Endothelial cell of umbilical vein (primary cell): Measurements from ENCODE around the gene PHOSPHO1. TPM values are rescaled to one million over a fixed set of nuclear protein-coding genes. Genes with fewer than 3 reads are reported as not detected.
A peak's percentile ranks its signal among the peaks of the same experiment; 100 is the strongest.

Source experiments
- BruUV-seq: library from RNA; stranded (reverse); fragments of 400-500 nt; replicated peaks from 2 replicates; lab custom pipeline; 2021; lab: Mats Ljungman, UMichigan
- CTCF ChIA-PET: fragments of 300-600, 350-600 bp; sonication (Branson Sonifier 250); formaldehyde crosslinking; loops from one replicate; lab custom pipeline; 2021; ENCODE audit warnings: antibody characterized with exemption, inconsistent platforms; lab: Charles Lee
- POLR2A ChIA-PET: fragments of 300-600, 350-600 bp; sonication (Branson Sonifier 250); formaldehyde crosslinking; loops from one replicate; lab custom pipeline; 2021; ENCODE audit warnings: antibody characterized with exemption, inconsistent platforms; lab: Charles Lee
- DNase-seq: peaks from one replicate; pipeline ENCODE4 v3.0.0-alpha.2; 2011; ENCODE audit warnings: low read depth, low spot score
- FAIRE-seq: peaks from 2 replicates; lab custom pipeline; 2011; peaks lifted over from hg19 to GRCh38; lab: Jason Lieb, UNC
- H2AFZ ChIP-seq: 2 replicates; pipeline ENCODE4 v1.6.0; 2012; ENCODE audit warnings: low read depth, low read length, control low read depth, inconsistent platforms
- H3K27ac ChIP-seq: 2 replicates; pipeline ENCODE4 v1.5.1; 2011; ENCODE audit warnings: low read depth, mild to moderate bottlenecking, control low read depth, low read length, moderate library complexity; ENCODE audit not compliant: insufficient read depth
- H3K27me3 ChIP-seq, 2 experiments: 2 replicates each; pipeline versions ENCODE4 v1.6.0 to v1.6.1; 2011; ENCODE audit warnings: low read length in 2 of 2, mixed read lengths in 1 of 2; ENCODE audit not compliant: control insufficient read depth in 2 of 2, insufficient read depth in 2 of 2
- H3K36me3 ChIP-seq, 2 experiments: 2 replicates in 1 of 2; 3 replicates in 1 of 2; pipeline ENCODE4 v1.5.1; 2011; ENCODE audit warnings: low read length in 2 of 2, mild to moderate bottlenecking in 1 of 2, moderate library complexity in 1 of 2; ENCODE audit not compliant: control insufficient read depth in 2 of 2, insufficient read depth in 2 of 2; ENCODE audit errors: extremely low read depth in 1 of 2
- H3K4me1 ChIP-seq: 3 replicates; pipeline ENCODE4 v1.5.1; 2011; ENCODE audit warnings: mild to moderate bottlenecking, low read length; ENCODE audit not compliant: control insufficient read depth, insufficient read depth; ENCODE audit errors: extremely low read depth
- H3K4me2 ChIP-seq: 2 replicates; pipeline ENCODE4 v1.6.1; 2011; ENCODE audit warnings: low read length, control low read depth, mixed read lengths; ENCODE audit not compliant: insufficient read depth
- H3K4me3 ChIP-seq, 3 experiments: fragments of 200-600 bp in 1 of 3; sonication (generic), shearing (Covaris generic) in 1 of 3; replicated peaks in 1 of 3; 2 replicates each; pipeline ENCODE4 v1.5.1; 2011 to 2016; ENCODE audit warnings: control low read depth in 3 of 3, low read length in 3 of 3, mild to moderate bottlenecking in 2 of 3, inconsistent platforms in 1 of 3, low read depth in 1 of 3, moderate library complexity in 1 of 3; ENCODE audit not compliant: insufficient read depth in 1 of 3
- H3K79me2 ChIP-seq: 2 replicates; pipeline ENCODE4 v1.6.0; 2012; ENCODE audit warnings: low read length, inconsistent platforms; ENCODE audit not compliant: control insufficient read depth, insufficient read depth
- H3K9ac ChIP-seq: replicated peaks from 2 replicates; pipeline ENCODE3; 2011; ENCODE audit warnings: low read length, control low read depth; ENCODE audit not compliant: insufficient read depth; ENCODE audit errors: extremely low read depth
- H3K9me1 ChIP-seq: replicated peaks from 3 replicates; pipeline ENCODE4 v1.6.0; 2011; ENCODE audit warnings: mild to moderate bottlenecking, low read length; ENCODE audit not compliant: control insufficient read depth, insufficient read depth; ENCODE audit errors: extremely low read depth
- H3K9me3 ChIP-seq: replicated peaks from 2 replicates; pipeline ENCODE4 v1.5.1; 2012; ENCODE audit warnings: low read length, inconsistent platforms; ENCODE audit not compliant: control insufficient read depth, insufficient read depth
- H4K20me1 ChIP-seq: replicated peaks from 2 replicates; pipeline ENCODE3; 2011; ENCODE audit warnings: mild to moderate bottlenecking, low read length; ENCODE audit not compliant: control insufficient read depth, insufficient read depth; ENCODE audit errors: extremely low read depth
- EZH2 ChIP-seq: IDR thresholded peaks from 2 replicates; pipeline ENCODE4 v1.6.1; 2012; ENCODE audit warnings: borderline replicate concordance, low read depth, mild to moderate bottlenecking, moderate library complexity, low read length, inconsistent platforms; ENCODE audit not compliant: severe bottlenecking
- FOS ChIP-seq: IDR thresholded peaks from 2 replicates; pipeline ENCODE4 v1.6.1; 2011; ENCODE audit warnings: mild to moderate bottlenecking, low read length, moderate library complexity, borderline replicate concordance; ENCODE audit not compliant: insufficient read depth
- GATA2 ChIP-seq: IDR thresholded peaks from 2 replicates; pipeline ENCODE4 v1.7.0; 2011; ENCODE audit warnings: low read depth, mild to moderate bottlenecking, moderate library complexity, mixed read lengths, low read length; ENCODE audit not compliant: insufficient read length, insufficient read depth
- JUN ChIP-seq: IDR thresholded peaks from 2 replicates; pipeline ENCODE4 v1.6.1; 2011; ENCODE audit warnings: borderline replicate concordance, low read depth; ENCODE audit not compliant: insufficient read length, insufficient read depth
- MYC ChIP-seq: IDR thresholded peaks from one replicate; pipeline ENCODE4 v1.6.1; 2011; ENCODE audit warnings: mild to moderate bottlenecking, low read depth, low read length
- POLR2A ChIP-seq: IDR thresholded peaks from 2 replicates; pipeline ENCODE4 v1.6.1; 2012; ENCODE audit warnings: low read depth, mild to moderate bottlenecking, control low read depth, low read length
- POLR2AphosphoS5 ChIP-seq: IDR thresholded peaks from 2 replicates; pipeline ENCODE4 v1.6.1; 2012; ENCODE audit warnings: low read depth, mild to moderate bottlenecking, control low read depth, low read length, moderate library complexity; ENCODE audit not compliant: insufficient read depth
- dilution Hi-C: fragments of 300-500 bp; cut with MboI; formaldehyde crosslinking; loops from one replicate; pipeline ENCODE4 v1.15.0; 2019; ENCODE audit warnings: low sequenced_read_pairs; ENCODE audit not compliant: extremely low pct_ligation_motif_present
- intact Hi-C: fragments of 100-400 bp; cut with micrococcal nuclease; formaldehyde crosslinking; loops from one replicate; pipeline ENCODE4 v1.10.0; 2022
- polyA plus RNA-seq, 4 experiments: library from polyadenylated mRNA; depleted of rRNA in 3 of 4; stranded (reverse) in 3 of 4; unstranded in 1 of 4; fragments of >200 nt; gene quantifications; 2 replicates each; pipeline versions ENCODE4 v1.2.1 to v1.2.3, GENCODE V29; 2011 to 2012; ENCODE audit warnings: missing spikeins in 1 of 4
- total RNA-seq: library from RNA; stranded (reverse); gene quantifications from 2 replicates; pipeline ENCODE4 v1.2.3, GENCODE V29; 2021
- TF ChIP-seq, protein P1 (sequence below): IDR thresholded peaks from 2 replicates; pipeline ENCODE4 v1.6.1; 2011; ENCODE audit not compliant: insufficient read depth, insufficient read length
- TF ChIP-seq, protein P2 (sequence below), 2 donors: IDR thresholded peaks; 1 replicate in 1 of 2; 2 replicates in 1 of 2; pipeline ENCODE4 v1.5.1; 2011; ENCODE audit warnings: low read length in 2 of 2, mild to moderate bottlenecking in 2 of 2, moderate library complexity in 2 of 2, control low read depth in 1 of 2, inconsistent platforms in 1 of 2, low read depth in 1 of 2; ENCODE audit not compliant: insufficient read depth in 1 of 2; ENCODE audit errors: extremely low read depth in 1 of 2

PHOSPHO1 gene
- total and polyA plus RNA-seq, 2 donors (not counting 3 experiments of a cell fraction or from before 2014, with no cell fraction given): 0.23 TPM; not detected in 1

DNA sequence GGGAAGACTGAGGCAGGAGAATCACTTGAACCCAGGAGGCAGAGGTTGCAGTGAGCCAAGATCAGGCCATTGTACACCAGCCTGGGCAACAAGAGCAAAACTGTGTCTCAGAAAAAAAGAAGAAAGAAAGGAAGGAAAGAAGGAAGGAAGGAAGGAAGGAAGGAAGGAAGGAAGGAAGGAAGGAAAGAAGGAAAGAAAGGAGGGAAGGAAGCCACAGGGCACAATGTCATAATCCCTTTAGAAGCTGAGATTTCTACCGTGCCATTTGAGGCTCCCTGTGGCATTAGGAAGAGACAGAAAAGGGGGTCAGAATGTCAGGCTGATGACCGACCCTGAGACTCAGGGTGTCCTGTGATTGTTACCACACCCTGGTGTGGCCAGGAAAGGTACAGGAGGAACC lies 26.8 kb downstream of the PHOSPHO1 start:
- Histone ChIP-seq H3K27me3 (no peaks in the 10 kb centered on the region), H3K4me3 (no peak overlapping the region), H2AFZ (no peak overlapping the region), H3K36me3 (no peaks in the 10 kb centered on the region), H3K4me1 (peaks cover 36% of the 10 kb centered on the region), H3K79me2 (no peaks in the 10 kb centered on the region), H3K9me3 (no peaks in the 10 kb centered on the region), H4K20me1 (no peaks in the 10 kb centered on the region), H3K9me1 (no peaks in the 10 kb centered on the region), H3K27ac (no peak overlapping the region), H3K4me2 (no peak overlapping the region), H3K9ac (no peak overlapping the region)
- dilution Hi-C loops: no loop called here
- TF ChIP-seq JUN: no peak
- no TSS peak for BruUV-seq
- no peak for DNase-seq
- FAIRE-seq: no peak
- CTCF ChIA-PET: interaction anchor here (15.9 kb wide), 1 partner anchor 24 kb away, joined by 212 read pairs; the partner anchor contains the start of gene PHOSPHO1
- intact Hi-C loops: no loop called here
- POLR2A ChIA-PET: no interaction called here

DNA sequence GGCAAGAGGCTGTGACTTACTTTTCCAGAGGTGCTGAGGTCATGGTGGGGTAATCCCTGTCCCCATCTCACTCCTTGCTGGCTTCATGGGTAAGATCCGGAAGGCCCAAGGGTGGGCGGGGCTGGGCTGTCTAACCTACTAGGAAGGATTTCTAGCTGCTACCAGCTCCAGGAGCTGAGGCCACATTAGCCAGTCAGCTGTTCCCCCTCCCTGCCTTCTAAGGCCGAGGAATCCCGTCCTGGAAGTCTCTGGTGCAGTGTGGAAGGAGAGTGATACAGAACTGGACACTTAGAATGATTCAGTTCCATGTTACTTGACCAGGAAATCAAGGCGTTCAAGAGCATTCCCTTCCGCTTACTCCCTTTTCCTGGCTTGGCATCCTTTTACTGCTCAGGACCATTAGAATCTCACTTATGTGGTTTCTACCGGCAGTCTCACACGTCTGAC lies 29.1 kb downstream of the PHOSPHO1 start:
- H3K4me2 ChIP-seq: peak overlapping the region; percentile 30
- no peaks in the 10 kb centered on the region for H3K79me2 ChIP-seq
- peaks cover 20% of the 10 kb centered on the region for H3K4me1 ChIP-seq
- peak overlapping the region; percentile 58 for H3K27ac ChIP-seq
- no TSS peak for BruUV-seq
- H4K20me1 ChIP-seq: no peaks in the 10 kb centered on the region
- H3K4me3 ChIP-seq: no peak overlapping the region
- no peaks in the 10 kb centered on the region for H3K9me3 ChIP-seq
- intact Hi-C loops (loop anchor here (1.0 kb wide), 1 partner anchor 9 kb away; the partner anchor contains the start of genes ABI3 and GNGT2), dilution Hi-C loops (no loop called here)
- H3K9me1 ChIP-seq: no peaks in the 10 kb centered on the region
- peak; percentile 98 for FAIRE-seq
- peak; percentile 69 for DNase-seq
- H3K36me3 ChIP-seq: no peaks in the 10 kb centered on the region
- TF ChIP-seq EZH2: no peak
- TF ChIP-seq, protein P1, sequence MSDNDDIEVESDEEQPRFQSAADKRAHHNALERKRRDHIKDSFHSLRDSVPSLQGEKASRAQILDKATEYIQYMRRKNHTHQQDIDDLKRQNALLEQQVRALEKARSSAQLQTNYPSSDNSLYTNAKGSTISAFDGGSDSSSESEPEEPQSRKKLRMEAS: no peak
- no peak for TF ChIP-seq GATA2
- TF ChIP-seq, protein P2, sequence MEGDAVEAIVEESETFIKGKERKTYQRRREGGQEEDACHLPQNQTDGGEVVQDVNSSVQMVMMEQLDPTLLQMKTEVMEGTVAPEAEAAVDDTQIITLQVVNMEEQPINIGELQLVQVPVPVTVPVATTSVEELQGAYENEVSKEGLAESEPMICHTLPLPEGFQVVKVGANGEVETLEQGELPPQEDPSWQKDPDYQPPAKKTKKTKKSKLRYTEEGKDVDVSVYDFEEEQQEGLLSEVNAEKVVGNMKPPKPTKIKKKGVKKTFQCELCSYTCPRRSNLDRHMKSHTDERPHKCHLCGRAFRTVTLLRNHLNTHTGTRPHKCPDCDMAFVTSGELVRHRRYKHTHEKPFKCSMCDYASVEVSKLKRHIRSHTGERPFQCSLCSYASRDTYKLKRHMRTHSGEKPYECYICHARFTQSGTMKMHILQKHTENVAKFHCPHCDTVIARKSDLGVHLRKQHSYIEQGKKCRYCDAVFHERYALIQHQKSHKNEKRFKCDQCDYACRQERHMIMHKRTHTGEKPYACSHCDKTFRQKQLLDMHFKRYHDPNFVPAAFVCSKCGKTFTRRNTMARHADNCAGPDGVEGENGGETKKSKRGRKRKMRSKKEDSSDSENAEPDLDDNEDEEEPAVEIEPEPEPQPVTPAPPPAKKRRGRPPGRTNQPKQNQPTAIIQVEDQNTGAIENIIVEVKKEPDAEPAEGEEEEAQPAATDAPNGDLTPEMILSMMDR (IDR thresholded peaks at IDR 0.05; ENCODE audit: extremely low read depth in 1 of 2, insufficient read depth in 1 of 2, low read depth in 1 of 2, low read length in 2 of 2): no peak
- peak; percentile 83 for TF ChIP-seq FOS
- peak; percentile 62 for TF ChIP-seq POLR2AphosphoS5
- TF ChIP-seq JUN: peak; percentile 20
- TF ChIP-seq POLR2A: peak; percentile 59
- TF ChIP-seq MYC: no peak
- peak overlapping the region; percentile 92 for H2AFZ ChIP-seq
- no peak overlapping the region for H3K9ac ChIP-seq
- CTCF ChIA-PET: interaction anchor here (1.1 to 15.9 kb wide), 4 partner anchors 10 to 26 kb away, joined by 3 to 212 read pairs (median 7); partner anchors contain the start of gene PHOSPHO1
- POLR2A ChIA-PET: no interaction called here
- H3K27me3 ChIP-seq: no peaks in the 10 kb centered on the region
